ENCODE measurements around the gene LPAR2.

The LPAR2 gene

DNA sequence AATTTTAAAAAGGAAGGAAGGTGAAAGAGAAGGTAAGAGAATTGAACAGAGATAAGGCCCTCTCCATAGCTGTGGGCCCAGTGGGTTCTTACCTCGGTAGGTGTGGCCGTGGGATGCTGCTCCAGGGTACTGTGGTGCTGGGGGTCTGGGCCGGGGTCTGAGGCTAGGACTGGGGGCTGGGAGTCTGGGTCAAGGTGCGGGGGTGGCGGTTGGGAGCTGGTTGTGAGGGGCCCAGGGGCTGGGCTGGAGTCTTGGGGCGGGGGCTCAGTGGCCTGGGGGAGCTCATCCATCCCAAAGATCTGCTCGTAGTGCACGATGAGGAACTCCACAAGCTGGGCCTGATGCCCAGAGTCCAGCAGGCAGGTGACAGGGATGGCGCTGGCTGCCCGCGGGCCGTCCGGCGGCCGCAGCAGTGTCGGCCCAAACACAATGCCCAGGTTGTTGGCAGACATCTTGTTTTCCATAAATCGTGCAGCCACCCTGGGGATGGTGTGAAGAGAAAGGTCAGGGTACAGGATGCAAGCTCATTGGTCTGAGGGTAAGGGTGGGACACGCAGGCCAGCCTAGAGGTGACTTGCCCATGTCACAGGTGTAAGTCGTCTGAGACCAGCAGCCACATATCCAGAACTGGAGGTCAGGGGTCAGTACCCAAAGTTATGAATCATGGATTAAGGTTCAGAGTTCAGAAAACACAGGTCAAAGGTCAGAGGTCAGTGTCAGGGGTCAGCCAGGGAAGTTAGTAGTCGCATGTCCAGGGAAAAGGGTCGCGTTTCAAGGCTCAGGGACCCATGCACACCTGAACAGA, 5.9 kb upstream of the LPAR2 start:
- Histone ChIP-seq H2AFZ (ENCODE audit: low read length) (no peak overlapping the region), H3K36me3 (ENCODE audit: insufficient read depth, low read length) (peaks cover 17% of the 10 kb centered on the region; the same call in 1 of the 2 replicates), H3K4me1 (ENCODE audit: insufficient read depth, low read length, poor library complexity, severe bottlenecking) (no peaks in the 10 kb centered on the region), H3K4me2 (ENCODE audit: low read depth, low read length, poor library complexity, severe bottlenecking) (no peak overlapping the region), H4K20me1 (ENCODE audit: insufficient read depth, low read length, poor library complexity, severe bottlenecking) (no peaks in the 10 kb centered on the region), H3K9me2 (replicated peaks; ENCODE audit: low read depth, low read length) (no peaks in the 10 kb centered on the region), H3K9me3 (ENCODE audit: insufficient read depth, low read depth, low read length) (no peaks in the 10 kb centered on the region), H3K27me3 (ENCODE audit: insufficient read depth, low read length, poor library complexity, severe bottlenecking) (no peaks in the 10 kb centered on the region), H3K79me2 (ENCODE audit: insufficient read depth, low read length) (no peaks in the 10 kb centered on the region), H3F3A (ENCODE audit: low read depth) (no peaks in the 10 kb centered on the region), H3K9ac (ENCODE audit: low read depth, low read length, poor library complexity, severe bottlenecking) (no peak overlapping the region), H3K4me3 (ENCODE audit: low read length, poor library complexity, severe bottlenecking) (no peak overlapping the region)
- TF ChIP-seq EZH2phosphoT487 (IDR thresholded peaks at IDR 0.05; ENCODE audit: borderline replicate concordance), result no peak

DNA sequence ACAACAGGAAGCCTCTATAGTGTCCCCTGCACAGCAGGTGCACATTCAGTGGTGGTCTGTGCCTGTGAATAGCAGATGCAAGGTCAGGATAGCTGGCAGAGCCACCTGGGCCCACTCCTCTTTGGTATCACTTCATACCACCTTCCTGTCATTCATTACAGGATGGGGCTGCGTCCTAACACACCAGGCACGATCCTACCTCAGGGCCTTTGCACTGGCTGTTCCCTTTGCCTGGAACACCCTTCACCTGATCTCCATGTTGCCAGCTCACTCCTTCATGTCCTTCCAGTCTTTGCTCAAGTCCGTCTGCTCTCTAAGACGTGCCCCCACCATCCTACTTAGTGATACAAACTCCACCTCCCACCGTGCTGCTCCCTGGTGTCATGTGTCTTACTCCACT, 4.6 kb upstream of the LPAR2 start:
- Histone ChIP-seq H3K27me3 (ENCODE audit: insufficient read depth, low read length, poor library complexity, severe bottlenecking) (no peaks in the 10 kb centered on the region), H2AFZ (ENCODE audit: low read length) (no peak overlapping the region), H3F3A (ENCODE audit: low read depth) (no peaks in the 10 kb centered on the region), H3K9ac (ENCODE audit: low read depth, low read length, poor library complexity, severe bottlenecking) (no peak overlapping the region), H3K4me1 (ENCODE audit: insufficient read depth, low read length, poor library complexity, severe bottlenecking) (no peaks in the 10 kb centered on the region), H3K36me3 (ENCODE audit: insufficient read depth, low read length) (peaks cover 17% of the 10 kb centered on the region; the same call in 1 of the 2 replicates), H3K9me3 (ENCODE audit: insufficient read depth, low read depth, low read length) (no peaks in the 10 kb centered on the region), H3K79me2 (ENCODE audit: insufficient read depth, low read length) (no peaks in the 10 kb centered on the region), H3K4me3 (ENCODE audit: low read length, poor library complexity, severe bottlenecking) (no peak overlapping the region), H3K9me2 (replicated peaks; ENCODE audit: low read depth, low read length) (no peaks in the 10 kb centered on the region), H3K4me2 (ENCODE audit: low read depth, low read length, poor library complexity, severe bottlenecking) (no peak overlapping the region), H4K20me1 (ENCODE audit: insufficient read depth, low read length, poor library complexity, severe bottlenecking) (no peaks in the 10 kb centered on the region)
- no peak for TF ChIP-seq EZH2phosphoT487 (IDR thresholded peaks at IDR 0.05; ENCODE audit: borderline replicate concordance)
- TF ChIP-seq, protein P1, sequence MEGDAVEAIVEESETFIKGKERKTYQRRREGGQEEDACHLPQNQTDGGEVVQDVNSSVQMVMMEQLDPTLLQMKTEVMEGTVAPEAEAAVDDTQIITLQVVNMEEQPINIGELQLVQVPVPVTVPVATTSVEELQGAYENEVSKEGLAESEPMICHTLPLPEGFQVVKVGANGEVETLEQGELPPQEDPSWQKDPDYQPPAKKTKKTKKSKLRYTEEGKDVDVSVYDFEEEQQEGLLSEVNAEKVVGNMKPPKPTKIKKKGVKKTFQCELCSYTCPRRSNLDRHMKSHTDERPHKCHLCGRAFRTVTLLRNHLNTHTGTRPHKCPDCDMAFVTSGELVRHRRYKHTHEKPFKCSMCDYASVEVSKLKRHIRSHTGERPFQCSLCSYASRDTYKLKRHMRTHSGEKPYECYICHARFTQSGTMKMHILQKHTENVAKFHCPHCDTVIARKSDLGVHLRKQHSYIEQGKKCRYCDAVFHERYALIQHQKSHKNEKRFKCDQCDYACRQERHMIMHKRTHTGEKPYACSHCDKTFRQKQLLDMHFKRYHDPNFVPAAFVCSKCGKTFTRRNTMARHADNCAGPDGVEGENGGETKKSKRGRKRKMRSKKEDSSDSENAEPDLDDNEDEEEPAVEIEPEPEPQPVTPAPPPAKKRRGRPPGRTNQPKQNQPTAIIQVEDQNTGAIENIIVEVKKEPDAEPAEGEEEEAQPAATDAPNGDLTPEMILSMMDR (conservative IDR thresholded peaks at IDR 0.05; ENCODE audit: low read length), result no peak

DNA sequence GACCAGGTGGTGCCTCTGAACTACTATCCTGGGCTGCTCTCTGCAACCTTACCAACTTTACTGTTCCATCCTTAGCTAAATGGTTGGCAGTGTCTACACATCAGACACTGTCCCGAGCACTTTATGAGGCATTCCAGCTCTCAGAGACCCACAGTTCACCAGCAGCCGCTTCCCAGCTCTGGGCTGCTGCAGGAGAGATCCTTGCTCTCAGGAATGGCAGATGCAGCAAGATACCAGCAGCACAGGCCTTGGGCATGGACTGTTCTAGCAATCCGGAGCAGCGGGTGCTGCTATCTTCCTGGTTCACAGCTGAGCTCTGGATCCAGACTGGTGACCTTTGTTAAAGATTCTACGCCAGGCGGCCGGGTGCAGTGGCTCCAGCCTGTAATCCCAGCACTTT, 3.3 kb upstream of the LPAR2 start:
- Histone ChIP-seq H3K36me3 (ENCODE audit: insufficient read depth, low read length) (peaks cover 17% of the 10 kb centered on the region; the same call in 1 of the 2 replicates), H3F3A (ENCODE audit: low read depth) (no peaks in the 10 kb centered on the region), H3K4me3 (ENCODE audit: low read length, poor library complexity, severe bottlenecking) (no peak overlapping the region), H3K9me2 (replicated peaks; ENCODE audit: low read depth, low read length) (no peaks in the 10 kb centered on the region), H3K79me2 (ENCODE audit: insufficient read depth, low read length) (no peaks in the 10 kb centered on the region), H3K9me3 (ENCODE audit: insufficient read depth, low read depth, low read length) (no peaks in the 10 kb centered on the region), H3K4me1 (ENCODE audit: insufficient read depth, low read length, poor library complexity, severe bottlenecking) (no peaks in the 10 kb centered on the region), H2AFZ (ENCODE audit: low read length) (no peak overlapping the region), H3K4me2 (ENCODE audit: low read depth, low read length, poor library complexity, severe bottlenecking) (no peak overlapping the region), H4K20me1 (ENCODE audit: insufficient read depth, low read length, poor library complexity, severe bottlenecking) (no peaks in the 10 kb centered on the region), H3K9ac (ENCODE audit: low read depth, low read length, poor library complexity, severe bottlenecking) (no peak overlapping the region), H3K27me3 (ENCODE audit: insufficient read depth, low read length, poor library complexity, severe bottlenecking) (no peaks in the 10 kb centered on the region)
- TF ChIP-seq EZH2phosphoT487 (IDR thresholded peaks at IDR 0.05; ENCODE audit: borderline replicate concordance), result no peak
- TF ChIP-seq, protein P1 (conservative IDR thresholded peaks at IDR 0.05; ENCODE audit: low read length), result no peak
